ENCODE measurements around the gene PSENEN. TPM values are rescaled to one million over a fixed set of nuclear protein-coding genes. Genes with fewer than 3 reads are reported as not detected.

Gene PSENEN
- total RNA-seq, 2 experiments from 2014 or later = 37.2 to 41.3 TPM

DNA sequence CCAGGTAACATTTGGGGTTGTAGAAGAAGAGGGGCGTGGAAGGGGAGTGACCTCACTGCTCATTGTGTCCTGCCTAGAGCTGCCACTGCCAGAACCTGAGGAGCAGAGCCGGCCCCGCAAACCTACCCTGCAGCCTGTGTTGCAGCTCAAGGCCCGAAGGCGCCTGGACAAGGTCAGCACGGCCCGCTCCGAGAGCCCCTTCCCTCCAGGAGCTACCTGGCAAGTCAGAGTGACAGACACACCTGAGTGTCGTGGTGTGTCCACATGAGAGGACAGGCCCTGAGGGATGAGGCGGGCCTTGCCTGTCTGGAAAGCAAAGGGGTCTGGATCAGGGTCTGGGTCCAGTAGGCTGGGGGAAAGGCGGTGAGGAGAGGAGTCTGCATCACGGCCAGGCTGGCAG is 20.9 kb upstream of the PSENEN start:
- Mint-ChIP-seq H3K36me3 (ENCODE audit: low read depth) (peaks cover 78% of the 10 kb centered on the region), H3K27me3 (no peaks in the 10 kb centered on the region), H3K4me3 (no peak overlapping the region), H3K27ac (no peak overlapping the region), H3K9me3 (no peaks in the 10 kb centered on the region), H3K4me1 (ENCODE audit: low read depth) (peaks cover 20% of the 10 kb centered on the region)
- TF ChIP-seq, protein P1, sequence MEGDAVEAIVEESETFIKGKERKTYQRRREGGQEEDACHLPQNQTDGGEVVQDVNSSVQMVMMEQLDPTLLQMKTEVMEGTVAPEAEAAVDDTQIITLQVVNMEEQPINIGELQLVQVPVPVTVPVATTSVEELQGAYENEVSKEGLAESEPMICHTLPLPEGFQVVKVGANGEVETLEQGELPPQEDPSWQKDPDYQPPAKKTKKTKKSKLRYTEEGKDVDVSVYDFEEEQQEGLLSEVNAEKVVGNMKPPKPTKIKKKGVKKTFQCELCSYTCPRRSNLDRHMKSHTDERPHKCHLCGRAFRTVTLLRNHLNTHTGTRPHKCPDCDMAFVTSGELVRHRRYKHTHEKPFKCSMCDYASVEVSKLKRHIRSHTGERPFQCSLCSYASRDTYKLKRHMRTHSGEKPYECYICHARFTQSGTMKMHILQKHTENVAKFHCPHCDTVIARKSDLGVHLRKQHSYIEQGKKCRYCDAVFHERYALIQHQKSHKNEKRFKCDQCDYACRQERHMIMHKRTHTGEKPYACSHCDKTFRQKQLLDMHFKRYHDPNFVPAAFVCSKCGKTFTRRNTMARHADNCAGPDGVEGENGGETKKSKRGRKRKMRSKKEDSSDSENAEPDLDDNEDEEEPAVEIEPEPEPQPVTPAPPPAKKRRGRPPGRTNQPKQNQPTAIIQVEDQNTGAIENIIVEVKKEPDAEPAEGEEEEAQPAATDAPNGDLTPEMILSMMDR (IDR thresholded peaks at IDR 0.05) = no peak
- ChIA-PET POLR2A (interaction anchor here (1.4 to 9.5 kb wide), 4 partner anchors 7 to 24 kb away, joined by 3 to 105 read pairs (median 36); partner anchors contain the start of gene LIN37), CTCF (interaction anchor here (1.7 kb wide), 1 partner anchor 30 kb away, joined by 4 read pairs; no protein-coding TSS in a partner anchor)
- DNase-seq (no peak), ATAC-seq (no peak)
- intact Hi-C loops (cut with micrococcal nuclease) = no loop called here

DNA sequence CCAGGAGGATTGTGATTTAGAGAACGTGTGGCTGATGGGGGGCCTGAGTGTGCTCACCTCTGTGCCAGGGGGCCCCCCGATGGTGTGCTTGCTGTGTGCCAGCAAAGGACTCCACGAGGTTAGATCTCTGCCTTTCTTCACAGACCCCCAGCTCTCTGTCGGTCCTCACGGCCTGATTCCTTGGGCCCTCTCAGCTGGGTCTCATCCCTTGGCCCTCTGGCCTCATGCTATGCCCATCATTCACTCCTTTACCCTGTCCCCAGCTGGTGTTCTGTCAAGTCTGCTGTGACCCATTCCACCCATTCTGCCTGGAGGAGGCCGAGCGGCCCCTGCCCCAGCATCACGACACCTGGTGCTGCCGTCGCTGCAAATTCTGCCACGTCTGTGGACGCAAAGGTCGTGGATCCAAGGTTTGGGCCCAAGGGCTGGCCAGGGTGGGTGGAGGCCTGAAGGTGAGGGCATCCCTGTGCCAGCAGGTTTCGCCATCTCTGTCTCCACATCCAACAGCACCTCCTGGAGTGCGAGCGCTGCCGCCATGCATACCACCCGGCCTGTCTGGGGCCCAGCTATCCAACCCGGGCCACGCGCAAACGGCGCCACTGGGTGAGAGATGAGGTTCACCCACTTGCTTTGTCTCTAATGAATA is 20.1 kb upstream of the PSENEN start:
- Mint-ChIP-seq H3K27ac (no peak overlapping the region), H3K4me1 (ENCODE audit: low read depth) (peaks cover 14% of the 10 kb centered on the region), H3K36me3 (ENCODE audit: low read depth) (peaks cover 78% of the 10 kb centered on the region), H3K9me3 (no peaks in the 10 kb centered on the region), H3K4me3 (no peak overlapping the region), H3K27me3 (no peaks in the 10 kb centered on the region)
- ATAC-seq (no peak), DNase-seq (no peak)
- CTCF ChIA-PET = interaction anchor here (1.7 kb wide), 1 partner anchor 31 kb away, joined by 4 read pairs; no protein-coding TSS in a partner anchor
- POLR2A ChIA-PET = interaction anchor here (0.8 to 9.5 kb wide), 3 partner anchors 11 to 64 kb away, joined by 5 to 105 read pairs (median 16); no protein-coding TSS in a partner anchor
- intact Hi-C loops (cut with micrococcal nuclease) = no loop called here
- TF ChIP-seq, protein P1 (IDR thresholded peaks at IDR 0.05) = no peak

DNA sequence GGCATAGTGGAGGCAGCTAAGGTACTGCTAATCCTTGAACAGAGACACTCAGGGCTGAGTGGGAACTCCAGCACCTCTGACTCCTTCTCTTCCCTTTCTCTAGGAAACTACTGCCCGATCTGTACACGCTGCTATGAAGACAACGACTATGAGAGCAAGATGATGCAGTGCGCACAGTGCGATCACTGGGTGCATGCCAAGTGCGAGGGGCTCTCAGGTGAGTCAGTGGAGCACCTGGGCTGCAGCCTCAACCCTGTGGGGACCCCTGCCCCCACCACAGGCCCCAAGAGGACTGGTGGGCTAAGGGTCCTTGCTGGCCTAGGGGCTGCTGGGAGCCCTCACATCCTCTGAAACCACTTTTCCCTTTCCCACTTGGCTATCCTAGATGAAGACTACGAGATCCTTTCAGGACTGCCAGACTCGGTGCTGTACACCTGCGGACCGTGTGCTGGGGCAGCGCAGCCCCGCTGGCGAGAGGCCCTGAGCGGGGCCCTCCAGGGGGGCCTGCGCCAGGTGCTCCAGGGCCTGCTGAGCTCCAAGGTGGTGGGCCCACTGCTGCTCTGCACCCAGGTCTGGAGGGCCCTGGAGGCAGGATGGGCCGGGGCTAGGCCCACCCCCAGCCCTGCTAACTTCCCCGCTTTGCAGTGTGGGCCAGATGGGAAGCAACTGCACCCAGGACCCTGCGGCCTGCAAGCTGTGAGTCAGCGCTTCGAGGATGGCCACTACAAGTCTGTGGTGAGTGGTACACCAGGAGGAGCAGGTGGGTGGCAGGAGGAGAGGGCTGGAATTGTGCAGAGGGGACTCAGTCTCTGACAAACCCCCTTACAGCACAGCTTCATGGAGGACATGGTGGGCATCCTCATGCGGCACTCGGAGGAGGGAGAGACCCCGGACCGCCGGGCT is 18.1 kb upstream of the PSENEN start:
- DNase-seq (no peak), ATAC-seq (no peak)
- no peaks in the 10 kb centered on the region for H3K27me3 Mint-ChIP-seq
- H3K9me3 Mint-ChIP-seq = no peaks in the 10 kb centered on the region
- intact Hi-C loops (cut with micrococcal nuclease) = no loop called here
- H3K4me1 Mint-ChIP-seq (ENCODE audit: low read depth) = peaks cover 8% of the 10 kb centered on the region
- POLR2A ChIA-PET = interaction anchor here (0.9 to 9.5 kb wide), 7 partner anchors 9 to 35 kb away, joined by 3 to 105 read pairs (median 6); partner anchors contain the start of genes IGFLR1 and KMT2B
- H3K27ac Mint-ChIP-seq = no peak overlapping the region
- H3K36me3 Mint-ChIP-seq (ENCODE audit: low read depth) = peaks cover 75% of the 10 kb centered on the region
- CTCF ChIA-PET = interaction anchor here (1.2 to 1.5 kb wide), 3 partner anchors 13 to 92 kb away, joined by 3 to 4 read pairs (median 3); no protein-coding TSS in a partner anchor
- TF ChIP-seq, protein P1 (IDR thresholded peaks at IDR 0.05) = no peak
- H3K4me3 Mint-ChIP-seq = no peak overlapping the region

DNA sequence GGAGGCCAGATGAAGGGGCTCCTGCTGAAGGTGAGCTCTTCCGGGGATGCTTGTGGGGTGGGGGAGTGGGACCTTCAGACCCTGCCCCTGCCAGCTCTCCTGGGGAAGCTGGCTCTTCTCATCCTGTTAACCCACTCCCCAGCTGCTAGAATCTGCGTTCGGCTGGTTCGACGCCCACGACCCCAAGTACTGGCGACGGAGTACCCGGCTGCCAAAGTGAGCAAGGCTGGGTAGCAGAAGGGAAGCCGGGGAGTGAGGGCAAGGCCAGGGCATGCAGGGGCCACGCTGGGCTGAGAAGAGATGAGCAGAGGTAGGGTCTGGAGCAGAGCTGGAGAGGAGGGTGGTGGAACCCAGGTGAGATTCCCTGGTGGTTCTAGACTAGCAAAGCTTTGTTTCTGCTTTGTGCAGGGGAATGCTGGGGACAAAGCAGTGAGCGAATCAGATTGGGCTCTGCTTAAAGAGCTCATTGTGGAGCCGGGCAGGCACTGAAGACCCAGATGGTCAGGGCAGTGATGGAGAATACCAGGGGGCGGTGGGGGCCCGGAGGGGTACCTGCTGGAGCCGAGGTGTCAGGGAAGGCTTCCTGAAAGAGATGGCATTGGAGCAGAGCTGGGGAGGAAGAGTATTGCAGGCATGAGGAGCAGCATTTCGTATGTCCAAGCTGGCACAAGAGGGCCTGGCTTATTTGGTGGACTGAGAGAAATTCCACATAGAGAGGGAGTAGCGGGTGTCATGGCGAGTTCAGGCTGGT is 17.3 kb upstream of the PSENEN start:
- Mint-ChIP-seq H3K36me3 (ENCODE audit: low read depth) (peaks cover 66% of the 10 kb centered on the region), H3K4me1 (ENCODE audit: low read depth) (peaks cover 3% of the 10 kb centered on the region), H3K27me3 (no peaks in the 10 kb centered on the region), H3K4me3 (no peak overlapping the region), H3K27ac (no peak overlapping the region), H3K9me3 (no peaks in the 10 kb centered on the region)
- CTCF ChIA-PET = interaction anchor here (1.2 to 1.5 kb wide), 3 partner anchors 12 to 92 kb away, joined by 3 to 4 read pairs (median 3); no protein-coding TSS in a partner anchor
- no peak for ATAC-seq
- TF ChIP-seq, protein P1 (IDR thresholded peaks at IDR 0.05) = no peak
- intact Hi-C loops (cut with micrococcal nuclease) = no loop called here
- DNase-seq = no peak
- POLR2A ChIA-PET = interaction anchor here (0.9 to 4.4 kb wide), 6 partner anchors 8 to 15 kb away, joined by 3 to 52 read pairs (median 8); partner anchors contain the start of genes IGFLR1 and KMT2B
